Subcutaneous abdominal adipose tissue (tissue), 5 donors: ENCODE results near the gene MROH7.
"Not testable (repeated sequence)": the region's sequence is repeated elsewhere in the genome, so short reads cannot be mapped to it uniquely, and the experiment has no call there.

ENCODE experiments used
- H3K27ac ChIP-seq: one replicate; pipeline ENCODE4 v1.7.0; 2013; ENCODE audit warnings: low read depth, mild to moderate bottlenecking, inconsistent platforms, low read length, moderate library complexity
- H3K27me3 ChIP-seq, 5 donors: one replicate each; pipeline ENCODE4 v1.7.0; 2013; ENCODE audit warnings: low read length in 5 of 5, inconsistent platforms in 1 of 5; ENCODE audit not compliant: control insufficient read depth in 5 of 5, insufficient read depth in 4 of 5
- H3K36me3 ChIP-seq, 5 donors: one replicate each; pipeline ENCODE4 v1.7.0; 2013; ENCODE audit warnings: low read length in 5 of 5; ENCODE audit not compliant: control insufficient read depth in 5 of 5, insufficient read depth in 5 of 5
- H3K4me1 ChIP-seq, 5 donors: one replicate each; pipeline ENCODE4 v1.7.0; 2013; ENCODE audit warnings: low read length in 5 of 5, mild to moderate bottlenecking in 3 of 5, moderate library complexity in 1 of 5; ENCODE audit not compliant: control insufficient read depth in 5 of 5, insufficient read depth in 5 of 5
- H3K4me3 ChIP-seq, 5 donors: one replicate each; pipeline ENCODE4 v1.7.0; 2013; ENCODE audit warnings: low read length in 5 of 5, low read depth in 1 of 5
- H3K9ac ChIP-seq, 5 donors: one replicate each; pipeline ENCODE4 v1.7.0; 2013; ENCODE audit warnings: low read length in 5 of 5, mild to moderate bottlenecking in 4 of 5, moderate library complexity in 3 of 5
- H3K9me3 ChIP-seq, 5 donors: one replicate each; pipeline ENCODE4 v1.7.0; 2013; ENCODE audit warnings: low read length in 5 of 5; ENCODE audit not compliant: control insufficient read depth in 5 of 5
- donor health status: healthy.
- donor health status: healthy.
- donor health status: healthy.
- donor health status: healthy.
- donor health status: healthy.

The MROH7 gene

GRCh38 chr1:54627196-54627595 is 14.4 kb upstream of the MROH7 start:
- Histone ChIP-seq H3K9me3 (no peaks in the 10 kb centered on the region), H3K4me3 (no peak overlapping the region), H3K27ac (no peak overlapping the region), H3K36me3 (no peaks in the 10 kb centered on the region), H3K27me3 (no peaks in the 10 kb centered on the region), H3K4me1 (peaks cover 0 to 12% (median 8%) of the 10 kb centered on the region in 5 donors), H3K9ac (no peak overlapping the region)

- not testable (repeated sequence) for H3K27me3 ChIP-seq, H3K9me3 ChIP-seq, H3K9ac ChIP-seq, H3K4me1 ChIP-seq, H3K4me3 ChIP-seq, H3K27ac ChIP-seq, H3K36me3 ChIP-seq
Observed at GRCh38 chr1:54635804-54636203, 5.8 kb upstream of the MROH7 start.

- not testable (repeated sequence) for H3K36me3 ChIP-seq, H3K27me3 ChIP-seq, H3K4me3 ChIP-seq, H3K4me1 ChIP-seq, H3K9ac ChIP-seq, H3K9me3 ChIP-seq, H3K27ac ChIP-seq
Observed at GRCh38 chr1:54636461-54637446, 4.8 kb upstream of the MROH7 start.

GRCh38 chr1:54640361-54640760 is 1.2 kb upstream of the MROH7 start:
- Histone ChIP-seq H3K4me3 (no peak overlapping the region), H3K9ac (no peak overlapping the region), H3K4me1 (peaks cover 0 to 5% (median 0%) of the 10 kb centered on the region in 5 donors), H3K36me3 (no peaks in the 10 kb centered on the region), H3K27ac (no peak overlapping the region), H3K9me3 (peaks cover 0 to 17% (median 11%) of the 10 kb centered on the region in 5 donors), H3K27me3 (peaks cover 0 to 3% (median 0%) of the 10 kb centered on the region in 5 donors)

- Histone ChIP-seq H3K9ac (no peak overlapping the region), H3K27me3 (peaks cover 0 to 3% (median 0%) of the 10 kb centered on the region in 5 donors), H3K4me1 (peaks cover 0 to 9% (median 5%) of the 10 kb centered on the region in 5 donors), H3K4me3 (no peak overlapping the region), H3K27ac (no peak overlapping the region), H3K36me3 (no peaks in the 10 kb centered on the region), H3K9me3 (peaks cover 0 to 17% (median 11%) of the 10 kb centered on the region in 5 donors)
Observed at GRCh38 chr1:54643736-54644135, 2.1 kb downstream of the MROH7 start.

- Histone ChIP-seq H3K9me3 (peaks cover 0 to 17% (median 11%) of the 10 kb centered on the region in 5 donors), H3K27ac (no peak overlapping the region), H3K36me3 (no peaks in the 10 kb centered on the region), H3K4me1 (peaks cover 0 to 9% (median 5%) of the 10 kb centered on the region in 5 donors), H3K4me3 (no peak overlapping the region), H3K27me3 (peaks cover 0 to 3% (median 0%) of the 10 kb centered on the region in 5 donors), H3K9ac (no peak overlapping the region)
Observed at GRCh38 chr1:54645806-54646676, 4.5 kb downstream of the MROH7 start.

GRCh38 chr1:54649130-54649898 is 7.7 kb downstream of the MROH7 start:
- Histone ChIP-seq H3K9me3 (peaks cover 0 to under 1% (median 0%) of the 10 kb centered on the region in 5 donors), H3K4me1 (peaks cover 0 to 13% (median 7%) of the 10 kb centered on the region in 5 donors), H3K4me3 (no peak overlapping the region), H3K27ac (no peak overlapping the region), H3K36me3 (no peaks in the 10 kb centered on the region), H3K9ac (no peak overlapping the region), H3K27me3 (no peaks in the 10 kb centered on the region)

- no peaks in the 10 kb centered on the region for H3K36me3 ChIP-seq
- H3K27ac ChIP-seq = no peak overlapping the region
- peaks cover 0 to 13% (median 7%) of the 10 kb centered on the region in 5 donors for H3K4me1 ChIP-seq
- H3K9me3 ChIP-seq = no peaks in the 10 kb centered on the region
- H3K27me3 ChIP-seq = no peaks in the 10 kb centered on the region
- no peak overlapping the region for H3K4me3 ChIP-seq
- no peak overlapping the region for H3K9ac ChIP-seq
Observed at GRCh38 chr1:54649921-54650320, 8.3 kb downstream of the MROH7 start.

GRCh38 chr1:54650417-54650816 is 8.8 kb downstream of the MROH7 start:
- H3K4me3 ChIP-seq = no peak overlapping the region
- no peak overlapping the region for H3K27ac ChIP-seq

More at GRCh38 chr1:54650417-54650816, 8.8 kb downstream of the MROH7 start:
- no peak overlapping the region for H3K9ac ChIP-seq
- no peaks in the 10 kb centered on the region for H3K9me3 ChIP-seq
- H3K4me1 ChIP-seq = peaks cover 0 to 13% (median 7%) of the 10 kb centered on the region in 5 donors
- no peaks in the 10 kb centered on the region for H3K36me3 ChIP-seq
- H3K27me3 ChIP-seq = no peaks in the 10 kb centered on the region
